ENCODE results near the gene OR6C76. TPM values are rescaled to one million over a fixed set of nuclear protein-coding genes. Genes with fewer than 3 reads are reported as not detected.
"Not testable (repeated sequence)": the region's sequence is repeated elsewhere in the genome, so short reads cannot be mapped to it uniquely, and the experiment has no call there.

Gene OR6C76
- total RNA-seq (2014; rRNA removed): not detected in 2 replicates
- not detected for polyA plus RNA-seq (2012)

DNA sequence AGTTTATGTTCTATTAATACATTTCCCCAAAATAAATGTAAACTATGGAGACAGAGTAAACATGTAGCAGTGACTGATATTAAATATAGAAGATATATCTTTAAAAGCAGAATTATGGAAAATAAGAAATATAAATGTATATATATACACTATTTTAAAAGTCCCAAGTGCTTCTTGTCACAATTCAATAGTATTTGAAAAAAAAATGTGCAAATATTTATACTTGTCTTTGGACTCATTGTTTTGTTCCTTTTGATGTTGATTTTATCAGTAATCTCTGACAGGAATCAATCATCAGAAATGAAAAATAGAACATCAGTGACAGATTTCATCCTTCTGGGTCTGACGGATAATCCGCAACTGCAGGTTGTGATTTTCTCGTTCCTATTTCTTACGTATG is at the start of gene OR6C76:
Gene OR6C76, plus strand, starts transcription at position 301 of the 400 bp plus-strand sequence. Its CDS starts 0 bp downstream, at position 301.
- no peak for DNase-seq (ENCODE audit: low read depth)

DNA sequence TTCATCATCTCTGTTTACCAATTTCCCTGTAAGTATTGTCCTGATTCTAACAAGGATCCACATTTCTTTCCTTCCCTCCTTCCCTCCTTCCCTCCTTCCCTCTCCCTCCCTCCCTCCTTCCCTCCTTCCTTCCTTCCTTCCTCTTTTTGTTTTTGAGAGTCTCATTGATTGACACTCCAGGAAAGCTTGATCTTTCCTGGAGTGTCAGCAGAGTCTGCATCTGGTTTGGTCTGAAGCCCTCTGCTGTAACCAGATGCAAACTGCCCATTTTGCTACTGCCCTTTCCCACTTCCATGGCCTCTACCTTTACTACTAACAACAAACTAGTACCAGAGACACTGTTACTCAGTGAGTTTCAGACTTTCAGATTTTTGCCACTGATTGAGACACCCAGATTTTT is 40.2 kb upstream of the OR6C76 start:
- no peak for DNase-seq (ENCODE audit: low read depth)

DNA sequence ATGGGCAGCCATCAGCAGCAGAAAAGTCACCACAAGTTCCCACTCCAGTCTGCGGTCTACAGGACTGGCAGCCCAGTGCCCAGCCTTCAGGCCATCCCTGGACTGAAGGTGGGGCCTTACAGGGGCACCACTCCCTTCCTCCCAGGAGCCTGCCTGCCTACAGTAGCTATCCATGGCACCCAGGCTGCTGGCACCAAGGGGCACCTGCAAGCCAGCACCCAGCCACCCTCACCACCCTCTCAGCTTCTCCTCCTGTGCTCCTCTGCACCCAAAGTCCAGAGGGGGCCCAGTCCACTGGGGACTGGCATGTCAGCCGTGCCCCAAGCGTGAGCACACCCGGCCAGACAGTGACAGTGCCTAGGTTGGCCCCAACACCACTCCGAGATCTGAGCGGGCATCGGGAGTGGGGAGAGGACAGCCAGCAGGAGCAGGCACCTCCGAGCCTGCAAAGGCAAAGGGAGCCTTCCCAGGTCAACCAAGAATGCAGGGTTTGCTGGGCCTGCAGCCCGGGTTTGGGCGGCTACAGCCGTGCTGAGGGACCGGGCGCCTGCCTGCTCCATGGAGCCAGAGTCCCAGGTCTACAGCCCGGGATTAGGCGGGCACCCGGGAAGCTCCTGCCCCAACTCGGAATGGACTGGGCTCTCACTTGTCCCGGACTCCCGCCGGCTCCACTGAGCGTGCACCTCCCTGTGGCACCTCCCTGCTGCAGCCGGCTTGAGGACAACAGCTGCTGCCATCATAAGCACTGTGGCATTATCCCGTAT is 33.8 kb upstream of the OR6C76 start:
- DNase-seq (ENCODE audit: low read depth): no peak

- no peak for DNase-seq (ENCODE audit: low read depth)
Measured at GRCh38 chr12:55396326-55396725, 29.7 kb upstream of the OR6C76 start.

GRCh38 chr12:55400229-55400628 is 25.8 kb upstream of the OR6C76 start, which contains the start of gene OR6C65:
Gene OR6C65 (plus strand): TSS chr12:55400529. CDS start chr12:55400529, 0 bp downstream.
- no peak for DNase-seq (ENCODE audit: low read depth)

GRCh38 chr12:55407866-55408265 is 18.2 kb upstream of the OR6C76 start:
- no peak for DNase-seq (ENCODE audit: low read depth)

DNA sequence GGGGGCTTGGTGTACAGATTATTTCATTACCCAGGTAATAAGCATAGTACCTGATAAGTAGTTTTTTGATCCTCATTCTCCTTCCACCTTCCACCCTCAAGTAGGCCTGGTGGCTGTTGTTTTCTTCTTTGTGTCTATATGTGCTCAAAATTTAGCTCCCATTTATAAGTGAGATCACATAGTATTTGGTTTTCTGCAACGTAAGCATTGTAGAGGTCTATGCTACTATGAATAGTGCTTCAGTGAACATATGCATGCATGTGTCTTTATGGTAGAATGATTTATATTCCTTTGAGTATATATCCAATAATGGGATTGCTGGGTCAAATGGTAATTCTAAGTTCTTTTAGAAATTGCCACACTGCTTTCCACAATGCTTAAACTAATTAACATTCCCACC is 16.9 kb upstream of the OR6C76 start:
- DNase-seq (ENCODE audit: low read depth): not testable (repeated sequence)

GRCh38 chr12:55412138-55412537 is 13.9 kb upstream of the OR6C76 start:
- DNase-seq (ENCODE audit: low read depth): not testable (repeated sequence)

DNA sequence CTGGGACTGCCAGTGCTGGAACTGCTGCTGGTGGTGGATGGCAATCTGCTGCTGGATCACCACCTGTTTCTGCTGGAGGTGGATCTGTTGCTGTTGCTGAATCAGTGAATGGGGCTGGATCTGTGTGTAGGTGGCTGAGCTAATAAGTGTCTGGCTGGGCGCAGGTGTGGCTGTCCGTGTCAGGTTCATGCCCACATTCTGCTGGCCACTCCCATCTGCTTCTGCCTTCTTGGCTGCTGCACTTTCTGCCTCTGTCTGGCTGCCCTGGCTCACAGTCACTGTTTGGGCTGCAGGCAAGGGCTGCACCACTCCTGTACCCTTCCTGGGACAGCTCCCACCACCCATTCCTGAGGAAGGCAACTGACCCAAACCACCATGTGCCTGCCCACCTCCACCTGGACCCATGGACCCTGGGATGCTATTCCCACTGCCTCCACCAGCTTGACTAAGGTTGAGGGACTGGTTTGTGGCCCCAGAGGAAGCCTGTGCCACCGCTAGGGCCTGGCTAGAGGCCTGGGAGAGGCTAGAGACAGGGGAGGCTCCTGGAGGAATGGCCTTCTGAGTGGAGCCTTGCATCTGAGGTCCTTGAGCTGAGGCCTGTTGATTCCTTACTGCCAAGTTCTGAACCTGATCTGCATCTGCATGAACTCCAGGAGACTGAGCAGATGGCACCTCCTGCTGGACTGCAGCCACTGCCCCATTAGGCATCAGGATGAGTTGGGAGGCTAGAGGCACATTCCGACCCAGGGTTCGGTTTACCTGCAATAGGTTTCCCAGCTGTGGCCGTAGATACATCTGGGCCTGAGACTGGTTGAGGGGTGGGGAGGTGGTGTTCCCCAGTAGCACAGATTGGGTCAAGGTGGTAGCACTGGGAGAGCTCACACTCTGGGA is 12.3 kb upstream of the OR6C76 start:
- not testable (repeated sequence) for DNase-seq (ENCODE audit: low read depth)

DNA sequence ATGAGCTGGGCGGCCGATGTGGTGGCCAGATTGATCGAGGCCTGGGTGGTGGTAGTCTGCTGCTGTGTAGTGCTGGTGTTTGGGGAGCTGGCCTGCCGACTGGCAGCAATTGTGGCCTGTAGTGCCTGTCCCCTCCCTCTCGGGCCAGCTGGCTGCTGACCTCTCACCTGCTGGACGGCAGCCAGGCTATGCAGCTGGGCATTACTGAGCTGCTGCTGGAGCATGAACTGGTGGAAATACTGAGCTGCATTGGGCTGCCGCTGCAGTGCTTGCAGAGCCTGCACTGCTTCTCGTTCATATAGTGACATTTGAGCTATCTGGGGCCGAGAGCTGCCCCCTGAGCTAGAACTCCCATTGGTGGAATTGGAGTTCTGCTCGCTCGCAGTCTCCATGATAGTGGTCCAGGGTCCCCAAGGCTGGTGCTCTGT is 11.6 kb upstream of the OR6C76 start:
- not testable (repeated sequence) for DNase-seq (ENCODE audit: low read depth)

DNA sequence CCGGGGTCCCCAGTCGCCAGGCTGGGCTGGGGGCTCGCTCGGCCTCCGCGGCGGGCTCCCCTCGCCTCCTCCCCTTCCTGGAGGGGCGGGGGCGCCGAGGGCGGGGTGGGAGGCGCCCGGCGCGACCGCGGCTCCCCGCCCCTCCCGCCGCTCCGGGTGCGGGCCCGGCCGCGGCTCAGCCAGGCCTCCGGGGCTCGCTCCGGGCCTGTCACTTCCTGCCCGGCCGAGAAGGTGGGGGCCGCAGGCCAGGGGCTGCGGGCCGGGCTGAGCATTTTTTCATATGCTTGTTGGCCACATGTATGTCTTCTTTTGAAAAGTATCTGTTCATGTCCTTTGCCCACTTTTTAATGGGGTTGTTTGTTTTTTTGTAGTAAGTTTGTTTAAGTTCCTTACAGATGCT is 11.2 kb upstream of the OR6C76 start:
- not testable (repeated sequence) for DNase-seq (ENCODE audit: low read depth)

DNA sequence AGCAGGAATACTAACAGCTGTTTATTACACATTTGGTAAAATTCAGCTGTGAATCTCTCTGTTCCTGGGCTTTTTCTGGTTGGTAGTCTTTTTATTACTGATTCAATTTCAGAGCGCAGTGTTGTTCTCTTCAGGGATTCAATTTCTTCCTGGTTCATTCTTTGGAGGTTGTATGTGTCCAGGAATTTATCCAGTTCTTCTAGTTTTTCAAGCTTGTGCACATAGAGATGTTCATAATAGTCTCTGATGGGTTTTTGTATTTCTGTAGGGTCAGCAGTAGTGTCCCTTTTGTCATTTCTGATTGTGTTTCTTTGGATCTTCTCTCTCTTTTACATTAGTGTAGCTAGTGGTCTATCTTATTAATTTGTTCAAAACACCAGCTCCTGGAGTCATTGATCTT is 9.1 kb upstream of the OR6C76 start:
- no peak for DNase-seq (ENCODE audit: low read depth)

- DNase-seq (ENCODE audit: low read depth): no peak
Measured at GRCh38 chr12:55420307-55420962, 5.6 kb upstream of the OR6C76 start.

DNA sequence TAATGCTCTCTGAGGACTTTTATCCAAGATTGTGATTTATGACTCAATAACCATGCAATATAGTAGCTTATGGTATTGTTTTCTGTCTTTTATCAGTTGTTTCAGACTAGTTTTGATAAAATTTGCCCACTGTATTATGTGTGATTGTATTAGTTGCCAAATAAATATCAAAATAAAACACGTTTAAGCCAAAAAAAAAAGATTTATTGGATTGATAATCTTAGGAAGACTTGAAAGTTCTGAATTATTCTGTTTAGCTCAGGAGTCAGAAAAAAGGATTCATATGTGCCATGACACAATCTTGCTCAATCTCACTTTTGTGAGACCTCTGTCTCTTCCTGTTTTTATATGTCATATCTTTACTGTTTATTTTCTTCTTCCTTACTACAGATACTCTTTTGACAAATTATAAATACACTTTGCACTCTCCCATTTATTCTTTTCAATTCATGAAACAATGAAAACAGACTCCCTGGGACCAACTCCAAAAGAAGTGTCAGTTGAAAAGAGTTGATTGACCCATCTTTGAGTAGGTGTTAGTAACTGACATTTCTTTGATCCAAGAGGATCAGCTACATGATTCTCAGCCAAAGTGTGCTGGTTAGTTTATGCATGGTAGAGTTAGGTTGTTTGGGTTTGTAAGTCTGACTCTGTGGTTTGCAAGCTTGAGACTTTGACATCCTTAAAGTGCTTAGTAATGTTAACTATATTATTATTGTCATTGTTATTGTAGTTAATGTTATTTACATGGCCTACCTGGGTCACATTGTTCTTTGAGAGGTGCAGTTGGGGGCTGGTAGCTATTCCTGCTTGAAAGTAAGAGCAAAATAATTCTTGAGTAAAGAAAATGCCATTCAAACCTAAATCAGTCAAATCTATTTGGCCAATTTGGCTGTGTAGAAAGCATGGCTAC is 2.5 kb downstream of the OR6C76 start:
- DNase-seq (ENCODE audit: low read depth): no peak

DNA sequence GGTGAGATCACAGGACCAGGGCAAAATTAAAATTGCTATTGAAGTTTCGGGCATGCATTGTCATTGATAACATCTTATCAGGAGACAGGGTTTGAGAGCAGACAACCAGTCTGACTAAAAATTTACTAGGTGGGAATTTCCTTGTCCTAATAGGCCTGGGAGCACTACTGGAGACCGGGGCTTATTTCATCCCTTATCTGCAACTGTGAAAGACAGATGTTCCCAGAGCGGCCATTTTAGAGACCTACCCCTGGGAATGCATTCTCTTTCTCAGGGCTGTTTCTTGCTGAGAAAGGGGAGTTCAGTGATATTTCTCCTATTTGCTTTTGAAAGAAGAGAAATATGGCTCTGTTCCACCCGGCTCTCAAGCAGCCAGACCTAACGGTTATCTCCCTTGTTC is 15.2 kb downstream of the OR6C76 start:
- not testable (repeated sequence) for DNase-seq (ENCODE audit: low read depth)

GRCh38 chr12:55443776-55444175 is 17.7 kb downstream of the OR6C76 start, which contains the start of gene OR6C2:
Gene OR6C2 (plus strand): TSS chr12:55444076. CDS start chr12:55452214, 8,138 bp downstream.
- no peak for DNase-seq (ENCODE audit: low read depth)

- no peak for DNase-seq (ENCODE audit: low read depth)
Measured at GRCh38 chr12:55445357-55445756, 19.3 kb downstream of the OR6C76 start.

DNA sequence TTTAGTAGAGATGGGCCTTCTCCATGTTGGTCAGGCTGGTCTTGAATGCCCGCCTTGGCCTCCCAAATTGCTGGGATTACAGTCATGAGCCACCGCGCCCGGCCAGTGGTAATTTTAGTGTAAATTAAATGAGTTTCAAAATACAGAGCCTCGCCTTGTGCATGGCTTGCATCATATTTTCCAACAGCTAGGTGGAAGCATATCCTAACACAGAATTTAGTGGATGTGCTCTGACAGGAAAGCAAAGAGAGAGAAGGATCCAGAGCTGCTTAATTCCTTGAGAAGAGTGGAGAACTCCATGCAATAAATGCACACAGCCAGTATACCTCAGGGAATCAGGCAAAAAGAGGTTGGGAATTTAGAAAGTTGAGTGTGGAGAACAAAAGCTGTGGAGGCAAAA is 20.3 kb downstream of the OR6C76 start:
- DNase-seq (ENCODE audit: low read depth): no peak

- no peak for DNase-seq (ENCODE audit: low read depth)
Measured at GRCh38 chr12:55448825-55449224, 22.8 kb downstream of the OR6C76 start.

DNA sequence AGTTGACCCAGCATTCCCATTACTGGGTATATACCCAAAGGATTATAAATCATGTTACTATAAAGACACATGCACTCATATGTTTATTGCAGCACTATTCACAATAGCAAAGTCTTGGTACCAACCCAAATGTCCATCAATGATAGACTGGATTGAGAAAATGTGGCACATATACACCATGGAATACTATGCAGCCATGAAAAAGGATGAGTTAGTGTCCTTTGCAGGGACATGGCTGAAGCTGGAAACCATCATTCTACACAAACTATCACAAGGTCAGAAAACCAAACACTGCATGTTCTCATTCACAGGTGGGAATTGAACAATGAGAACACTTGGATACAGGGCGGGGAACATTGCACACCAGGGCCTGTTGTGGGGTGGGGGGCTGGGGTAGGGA is 38.9 kb downstream of the OR6C76 start:
- DNase-seq (ENCODE audit: low read depth): not testable (repeated sequence)

GRCh38 chr12:55467836-55468235 is 41.8 kb downstream of the OR6C76 start:
- no peak for DNase-seq (ENCODE audit: low read depth)

Measured in LHCN-M2 (cell line).